DOHH2 (cell line): ENCODE results near the gene KDM2A.

Experiments used
- H3F3A ChIP-seq: fragments of 200-600 bp; sonication (generic), shearing (Covaris generic); 2 replicates; pipeline ENCODE4 v1.6.0; 2016; ENCODE audit warnings: antibody characterized with exemption, mild to moderate bottlenecking; ENCODE audit not compliant: control insufficient read depth, insufficient read depth
- H3K27ac ChIP-seq: fragments of 200-600 bp; sonication (generic); 2 replicates; pipeline ENCODE4 v1.5.1; 2014; ENCODE audit warnings: low read depth, mild to moderate bottlenecking, low read length, moderate library complexity
- H3K27me3 ChIP-seq: fragments of 200-600 bp; sonication (generic); 2 replicates; pipeline ENCODE4 v1.6.1; 2014; ENCODE audit warnings: mild to moderate bottlenecking, low read length, mixed read lengths; ENCODE audit not compliant: control insufficient read depth
- H3K36me3 ChIP-seq: fragments of 200-600 bp; sonication (generic); 2 replicates; pipeline ENCODE4 v1.6.1; 2014; ENCODE audit warnings: mild to moderate bottlenecking, low read length, moderate library complexity, mixed read lengths; ENCODE audit not compliant: control insufficient read depth
- H3K4me1 ChIP-seq: fragments of 200-600 bp; sonication (generic); 2 replicates; pipeline ENCODE4 v1.6.1; 2014; ENCODE audit warnings: mild to moderate bottlenecking, low read length, mixed read lengths; ENCODE audit not compliant: control insufficient read depth
- H3K4me2 ChIP-seq: fragments of 200-600 bp; sonication (generic); 2 replicates; pipeline ENCODE4 v1.6.0; 2014; ENCODE audit warnings: mild to moderate bottlenecking, low read length, moderate library complexity
- H3K4me3 ChIP-seq: fragments of 200-600 bp; sonication (generic); 2 replicates; pipeline ENCODE4 v1.5.1; 2014; ENCODE audit warnings: mild to moderate bottlenecking, low read length, mixed read lengths
- H3K79me2 ChIP-seq: fragments of 200-600 bp; sonication (generic); 2 replicates; pipeline ENCODE4 v1.6.1; 2014; ENCODE audit warnings: mild to moderate bottlenecking, low read length, mixed read lengths; ENCODE audit not compliant: control insufficient read depth
- H3K9me2 ChIP-seq: fragments of 200-600 bp; sonication (generic); replicated peaks from 2 replicates; pipeline ENCODE4 v1.6.1; 2014; ENCODE audit warnings: mild to moderate bottlenecking, low read length, mixed read lengths; ENCODE audit not compliant: control insufficient read depth
- H3K9me3 ChIP-seq: fragments of 200-600 bp; sonication (generic); 2 replicates; pipeline ENCODE4 v1.6.1; 2014; ENCODE audit warnings: antibody characterized with exemption, low read length, mixed read lengths; ENCODE audit not compliant: control insufficient read depth, insufficient read depth
- H4K20me1 ChIP-seq: fragments of 200-600 bp; sonication (generic); 2 replicates; pipeline ENCODE4 v1.6.0; 2014; ENCODE audit warnings: low read depth, mild to moderate bottlenecking, antibody characterized with exemption, low read length, moderate library complexity; ENCODE audit not compliant: control insufficient read depth, insufficient read depth
- EZH2phosphoT487 ChIP-seq: fragments of 200-600 bp; sonication (generic); IDR thresholded peaks from 2 replicates; pipeline ENCODE4 v1.6.1; 2017; ENCODE audit warnings: borderline replicate concordance, mild to moderate bottlenecking, antibody characterized with exemption, low read length, moderate library complexity, mixed read lengths
- TF ChIP-seq, protein P1 (sequence below): fragments of 200-600 bp; sonication (generic); IDR thresholded peaks from one replicate; pipeline ENCODE4 v1.5.1; 2014; ENCODE audit warnings: antibody characterized with exemption, mild to moderate bottlenecking, low read depth, low read length; ENCODE audit not compliant: poor library complexity, severe bottlenecking

The KDM2A gene

DNA sequence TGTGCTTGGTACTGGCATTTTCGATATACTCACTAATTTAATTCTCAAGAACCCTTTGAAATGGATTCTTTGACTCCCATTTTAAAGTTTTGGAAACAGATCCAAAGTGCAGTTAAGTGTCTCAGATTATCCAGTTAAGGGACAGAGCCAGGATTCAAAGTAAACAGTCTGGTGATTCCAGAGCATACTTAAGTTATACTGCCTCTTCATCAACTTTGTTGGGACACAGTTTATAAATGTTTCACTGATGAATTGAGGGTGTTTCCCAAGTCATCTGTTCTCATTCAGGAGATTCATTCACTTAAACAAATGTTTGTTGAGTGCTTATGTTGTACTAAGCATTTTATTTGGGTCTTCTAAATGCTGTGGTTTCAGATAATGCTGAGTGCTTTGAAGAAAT, 17.1 kb downstream of the KDM2A start:
- H3K4me1 ChIP-seq, result peaks cover 11% of the 10 kb centered on the region; the same call in 1 of the 2 replicates
- H3K4me2 ChIP-seq, result no peak overlapping the region
- peaks cover 96% of the 10 kb centered on the region for H3K79me2 ChIP-seq
- H3K4me3 ChIP-seq, result no peak overlapping the region
- H3F3A ChIP-seq, result no peaks in the 10 kb centered on the region; the same call in 1 of the 2 replicates
- H3K9me3 ChIP-seq, result no peaks in the 10 kb centered on the region
- TF ChIP-seq EZH2phosphoT487, result no peak
- TF ChIP-seq, protein P1, sequence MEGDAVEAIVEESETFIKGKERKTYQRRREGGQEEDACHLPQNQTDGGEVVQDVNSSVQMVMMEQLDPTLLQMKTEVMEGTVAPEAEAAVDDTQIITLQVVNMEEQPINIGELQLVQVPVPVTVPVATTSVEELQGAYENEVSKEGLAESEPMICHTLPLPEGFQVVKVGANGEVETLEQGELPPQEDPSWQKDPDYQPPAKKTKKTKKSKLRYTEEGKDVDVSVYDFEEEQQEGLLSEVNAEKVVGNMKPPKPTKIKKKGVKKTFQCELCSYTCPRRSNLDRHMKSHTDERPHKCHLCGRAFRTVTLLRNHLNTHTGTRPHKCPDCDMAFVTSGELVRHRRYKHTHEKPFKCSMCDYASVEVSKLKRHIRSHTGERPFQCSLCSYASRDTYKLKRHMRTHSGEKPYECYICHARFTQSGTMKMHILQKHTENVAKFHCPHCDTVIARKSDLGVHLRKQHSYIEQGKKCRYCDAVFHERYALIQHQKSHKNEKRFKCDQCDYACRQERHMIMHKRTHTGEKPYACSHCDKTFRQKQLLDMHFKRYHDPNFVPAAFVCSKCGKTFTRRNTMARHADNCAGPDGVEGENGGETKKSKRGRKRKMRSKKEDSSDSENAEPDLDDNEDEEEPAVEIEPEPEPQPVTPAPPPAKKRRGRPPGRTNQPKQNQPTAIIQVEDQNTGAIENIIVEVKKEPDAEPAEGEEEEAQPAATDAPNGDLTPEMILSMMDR, result no peak
- peaks cover 84% of the 10 kb centered on the region for H3K36me3 ChIP-seq
- H4K20me1 ChIP-seq, result no peaks in the 10 kb centered on the region
- no peak overlapping the region for H3K27ac ChIP-seq
- H3K27me3 ChIP-seq, result no peaks in the 10 kb centered on the region
- H3K9me2 ChIP-seq, result no peaks in the 10 kb centered on the region

DNA sequence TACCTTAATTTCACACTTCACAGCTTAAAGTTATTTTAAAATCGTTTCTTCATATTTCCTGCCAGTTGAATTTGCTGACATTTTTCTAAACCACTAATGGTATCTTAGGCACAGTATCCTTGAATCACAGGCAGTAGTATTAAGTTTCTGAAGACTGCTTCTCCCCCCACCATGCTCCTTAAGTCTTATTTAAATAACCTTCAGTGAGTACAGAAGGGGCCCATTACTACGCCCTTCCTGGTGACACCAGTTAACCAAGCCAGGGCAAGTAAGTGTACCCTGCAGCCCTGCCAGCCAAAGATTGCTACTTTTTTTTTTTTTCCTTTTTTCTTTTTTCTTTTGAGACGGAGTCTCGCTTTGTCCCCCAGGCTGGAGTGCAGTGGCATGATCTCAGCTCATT, 19.9 kb downstream of the KDM2A start:
- H3K9me2 ChIP-seq, result no peaks in the 10 kb centered on the region
- H3K79me2 ChIP-seq, result peaks cover 83% of the 10 kb centered on the region
- H3K9me3 ChIP-seq, result no peaks in the 10 kb centered on the region
- H4K20me1 ChIP-seq, result no peaks in the 10 kb centered on the region
- H3K36me3 ChIP-seq, result peaks cover 64% of the 10 kb centered on the region
- no peak overlapping the region for H3K27ac ChIP-seq
- no peaks in the 10 kb centered on the region for H3K4me1 ChIP-seq
- no peaks in the 10 kb centered on the region for H3K27me3 ChIP-seq
- no peaks in the 10 kb centered on the region; the same call in 1 of the 2 replicates for H3F3A ChIP-seq
- H3K4me2 ChIP-seq, result no peak overlapping the region
- H3K4me3 ChIP-seq, result no peak overlapping the region
- TF ChIP-seq, protein P1, result no peak
- TF ChIP-seq EZH2phosphoT487, result no peak

DNA sequence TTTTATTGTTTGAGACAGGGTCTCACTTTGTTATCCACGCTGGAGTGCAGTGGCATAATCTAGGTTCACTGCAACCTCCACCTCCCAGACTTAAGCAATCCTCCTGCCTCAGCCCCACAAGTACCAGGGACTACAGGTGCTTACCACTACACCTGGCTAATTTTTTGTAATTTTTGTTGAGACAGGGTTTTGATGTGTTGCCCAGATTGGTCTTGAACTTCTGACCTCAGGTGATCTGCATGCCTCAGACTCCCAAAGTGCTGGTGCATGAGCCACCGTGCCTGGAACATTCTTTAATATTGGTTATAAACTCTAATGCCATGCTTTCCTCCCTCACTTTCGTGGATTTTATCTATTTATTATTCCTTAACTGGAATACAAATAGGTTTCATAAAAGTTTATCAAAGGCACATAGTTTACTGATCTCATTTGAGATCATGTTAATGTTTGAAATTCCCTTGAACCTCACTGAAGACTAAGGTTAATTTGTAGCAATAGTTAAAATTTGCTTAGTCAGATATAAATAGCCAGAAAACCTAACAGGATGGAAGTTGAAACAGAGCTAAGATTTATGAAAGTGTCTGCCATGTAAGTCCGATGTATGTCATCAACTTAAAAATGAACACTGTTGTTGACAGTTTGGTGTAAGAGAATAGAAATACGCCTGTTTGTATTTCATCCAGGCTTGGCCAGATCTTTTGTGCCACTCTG, 27.6 kb downstream of the KDM2A start:
- TF ChIP-seq EZH2phosphoT487, result no peak
- TF ChIP-seq, protein P1, result no peak
- H3K9me2 ChIP-seq, result no peaks in the 10 kb centered on the region
- H3K4me2 ChIP-seq, result no peak overlapping the region
- peaks cover 32% of the 10 kb centered on the region for H3K36me3 ChIP-seq
- H4K20me1 ChIP-seq, result no peaks in the 10 kb centered on the region
- no peak overlapping the region for H3K4me3 ChIP-seq
- H3K27ac ChIP-seq, result no peak overlapping the region
- peaks cover 78% of the 10 kb centered on the region for H3K79me2 ChIP-seq
- H3K4me1 ChIP-seq, result no peaks in the 10 kb centered on the region
- H3K9me3 ChIP-seq, result no peaks in the 10 kb centered on the region
- no peaks in the 10 kb centered on the region for H3F3A ChIP-seq
- no peaks in the 10 kb centered on the region for H3K27me3 ChIP-seq
